ENCODE data around the gene TMOD1. TPM values are rescaled to one million over a fixed set of nuclear protein-coding genes. Genes with fewer than 3 reads are reported as not detected.

The TMOD1 gene
- total and polyA plus RNA-seq, 2 of the 8 experiments (the other 6 are each of a cell fraction or from before 2014, with no cell fraction given), result 0.17 to 0.88 TPM

- Histone ChIP-seq H3K4me1 (replicated peaks in 1 of 4; ENCODE audit: control insufficient read depth in 3 of 4, insufficient read depth in 4 of 4, low read length in 3 of 4) (peaks cover 0 to 2% (median 0%) of the 10 kb centered on the region in 4 experiments; a peak in 1 of 7 replicates), H4K8ac (ENCODE audit: extremely low read depth, insufficient read depth, low read length) (peak overlapping the region; percentile 62; the same call in 1 of the 2 replicates), H3K56ac (replicated peaks; ENCODE audit: insufficient read length, low read depth, low read length) (no peak overlapping the region), H3K4me3 (ENCODE audit: extremely low read depth in 1 of 4, insufficient read depth in 2 of 4, low read depth in 3 of 4, low read length in 4 of 4) (no peak overlapping the region), H3K23ac (ENCODE audit: insufficient read length) (no peak overlapping the region), H3K27ac (ENCODE audit: low read depth, low read length) (no peak overlapping the region), H3K9me3 (ENCODE audit: insufficient read depth in 2 of 2, low read depth in 1 of 2, low read length in 1 of 2) (no peaks in the 10 kb centered on the region), H3K23me2 (ENCODE audit: low read depth, low read length) (no peaks in the 10 kb centered on the region), H2BK20ac (ENCODE audit: low read length) (no peak overlapping the region), H2BK5ac (ENCODE audit: low read depth, low read length) (no peak overlapping the region), H4K91ac (replicated peaks; ENCODE audit: insufficient read length, low read length) (no peak overlapping the region), H3K4ac (replicated peaks; ENCODE audit: insufficient read length, low read depth, low read length) (no peak overlapping the region), H4K20me1 (replicated peaks in 1 of 2; ENCODE audit: control insufficient read depth in 1 of 2, insufficient read depth in 2 of 2, low read length in 2 of 2) (peaks cover 0 to 2% of the 10 kb centered on the region in 2 experiments), H4K5ac (ENCODE audit: insufficient read length, low read depth, low read length) (no peak overlapping the region), H3K18ac (ENCODE audit: extremely low read depth, low read length) (no peak overlapping the region), H3K79me2 (ENCODE audit: control insufficient read depth in 1 of 2, insufficient read depth in 2 of 2, low read length in 2 of 2) (no peaks in the 10 kb centered on the region), H2BK15ac (ENCODE audit: low read length) (no peak overlapping the region), H2BK12ac (ENCODE audit: low read depth, low read length) (no peak overlapping the region), H3K27me3 (replicated peaks in 1 of 4; ENCODE audit: control insufficient read depth in 3 of 4, extremely low read depth in 1 of 4, insufficient read depth in 3 of 4, low read length in 3 of 4) (no peaks in the 10 kb centered on the region; a peak in 2 of 7 replicates), H2BK120ac (replicated peaks; ENCODE audit: low read depth, low read length) (no peak overlapping the region), H3K4me2 (ENCODE audit: insufficient read depth in 1 of 2, low read depth in 2 of 2, low read length in 2 of 2) (no peak overlapping the region), H2AK5ac (ENCODE audit: low read depth, low read length) (no peak overlapping the region), H3K14ac (ENCODE audit: insufficient read length) (no peak overlapping the region), H2AFZ (ENCODE audit: low read length) (no peak overlapping the region), H3K79me1 (ENCODE audit: low read depth, low read length) (no peaks in the 10 kb centered on the region), H3K36me3 (ENCODE audit: control insufficient read depth in 2 of 4, insufficient read depth in 4 of 4, low read length in 3 of 4) (no peaks in the 10 kb centered on the region), H3K9ac (replicated peaks in 1 of 4; ENCODE audit: extremely low read depth in 1 of 4, low read depth in 3 of 4, low read length in 3 of 4) (no peak overlapping the region)
- ChIA-PET POLR2A (ENCODE audit: partially characterized antibody) (interaction anchor here (0.7 kb wide), 1 partner anchor 31 kb away, joined by 3 read pairs; no protein-coding TSS in a partner anchor), CTCF (ENCODE audit: partially characterized antibody) (interaction anchor here (0.9 to 2.1 kb wide), 7 partner anchors 10 to 47 kb away, joined by 3 to 15 read pairs (median 3); no protein-coding TSS in a partner anchor)
- DNase-seq (ENCODE audit: low read depth in 1 of 2, low spot score in 2 of 2), result no peak
- 87% methylated on average over 8 of the region's 8 CpGs; no CpG with 5 or more reads in 1 of the 2 experiments for WGBS, 2 experiments (ENCODE audit: extremely low coverage in 1 of 2, insufficient coverage in 1 of 2, insufficient read length in 1 of 2, insufficient replicate concordance in 2 of 2, low coverage in 1 of 2, low lambda C conversion rate in 2 of 2, missing lambda C conversion rate in 1 of 2)
- FAIRE-seq, result no peak
- TF ChIP-seq KDM1A (IDR thresholded peaks at IDR 0.05; ENCODE audit: borderline replicate concordance, low read length) (no peak), JUN (IDR thresholded peaks at IDR 0.05; ENCODE audit: low read depth, low read length) (no peak), BRCA1 (IDR thresholded peaks at IDR 0.05; ENCODE audit: low read depth, low read length) (no peak), POU5F1 (IDR thresholded peaks at IDR 0.05; ENCODE audit: low read depth, low read length) (no peak), EZH2 (IDR thresholded peaks at IDR 0.05; ENCODE audit: low read depth, low read length, severe bottlenecking) (no peak), SUZ12 (IDR thresholded peaks at IDR 0.05; ENCODE audit: low read length) (no peak), POLR2A (IDR thresholded peaks at IDR 0.05; ENCODE audit: control extremely low read depth in 1 of 2, low read depth in 2 of 2, low read length in 2 of 2) (no peak), SAP30 (IDR thresholded peaks at IDR 0.05; ENCODE audit: insufficient read depth, insufficient replicate concordance, low read length) (no peak), BACH1 (IDR thresholded peaks at IDR 0.05; ENCODE audit: low read length) (no peak), CBX8 (IDR thresholded peaks at IDR 0.05; ENCODE audit: borderline replicate concordance, low read depth, low read length) (no peak), HDAC6 (IDR thresholded peaks at IDR 0.05; ENCODE audit: low read depth, low read length) (no peak), TAF1 (IDR thresholded peaks at IDR 0.05; ENCODE audit: low read depth, low read length) (no peak), RAD21 (IDR thresholded peaks at IDR 0.05 in 1 of 2, conservative IDR thresholded peaks at IDR 0.05 in 1 of 2; ENCODE audit: low read depth in 2 of 2, low read length in 2 of 2) (no peak), CHD1 (IDR thresholded peaks at IDR 0.05; ENCODE audit: low read depth, low read length) (no peak), TBP (IDR thresholded peaks at IDR 0.05; ENCODE audit: low read depth, low read length) (no peak)
Measured at GRCh38 chr9:97516111-97516510, 14.6 kb downstream of the TMOD1 start.

All from H1 (cell line).